Measurements from ENCODE around the gene NAA15.
"Not testable (repeated sequence)": the region's sequence is repeated elsewhere in the genome, so short reads cannot be mapped to it uniquely, and the experiment has no call there.

NAA15 gene

DNA sequence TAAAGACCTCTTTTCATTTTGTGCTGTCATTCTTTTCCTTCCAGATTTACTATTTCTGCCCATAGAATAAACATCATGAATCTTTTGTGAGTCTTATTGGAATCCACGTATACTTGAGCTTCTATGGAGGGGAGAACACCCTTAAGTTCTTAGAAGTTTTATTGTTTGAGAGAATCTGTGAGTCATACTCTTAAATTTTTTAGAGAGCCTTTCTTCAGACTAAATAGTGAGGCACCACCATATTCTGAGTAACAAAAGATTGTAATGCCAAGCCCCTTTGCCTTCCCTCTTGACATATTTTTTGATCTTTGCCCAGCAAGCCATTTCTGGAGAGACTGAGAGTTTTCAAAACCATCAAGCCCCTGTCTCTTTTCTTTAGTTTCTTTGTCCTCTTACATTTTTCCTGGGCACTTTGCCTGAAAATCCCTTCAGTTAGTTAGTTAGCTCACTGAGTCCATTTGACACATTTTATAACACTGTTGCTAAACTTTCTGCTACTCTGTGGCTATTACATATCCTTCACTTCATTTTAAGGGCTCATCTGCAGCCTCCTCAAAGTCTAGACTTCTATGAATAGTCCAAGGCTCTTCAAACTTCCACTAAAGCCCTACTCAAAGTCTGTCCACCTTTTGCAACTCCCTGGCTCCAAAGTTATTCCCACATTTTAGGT is 66.3 kb downstream of the NAA15 start:
- no peak for DNase-seq

- DNase-seq: no peak
Measured at GRCh38 chr4:139368998-139369397, 67.7 kb downstream of the NAA15 start.

- DNase-seq: no peak
Measured at GRCh38 chr4:139374251-139374650, 72.9 kb downstream of the NAA15 start.

DNA sequence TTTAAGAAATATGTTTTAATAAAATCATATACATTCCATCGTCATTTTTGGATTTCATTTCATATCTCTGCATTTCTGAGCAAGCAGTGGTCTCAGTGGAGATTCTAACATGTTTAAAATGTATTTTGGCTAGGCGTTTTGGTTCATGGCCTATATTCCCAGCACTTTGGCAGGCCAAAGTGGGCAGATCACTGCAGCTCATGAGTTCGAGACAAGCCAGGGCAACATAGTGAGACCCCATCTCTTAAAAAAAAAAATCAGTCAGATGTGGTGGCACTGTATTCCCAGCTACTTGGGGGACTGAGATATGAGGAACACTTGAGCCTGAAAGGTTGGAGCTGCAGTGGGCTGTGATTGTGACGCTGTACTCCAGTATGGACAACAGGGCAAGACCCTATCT is 85.1 kb downstream of the NAA15 start:
- no peak for DNase-seq

- no peak for DNase-seq
Measured at GRCh38 chr4:139389102-139389501, 87.8 kb downstream of the NAA15 start.

GRCh38 chr4:139389991-139390390 is 88.7 kb downstream of the NAA15 start:
- DNase-seq: no peak

GRCh38 chr4:139391731-139392130 is 90.4 kb downstream of the NAA15 start:
- no peak for DNase-seq

DNA sequence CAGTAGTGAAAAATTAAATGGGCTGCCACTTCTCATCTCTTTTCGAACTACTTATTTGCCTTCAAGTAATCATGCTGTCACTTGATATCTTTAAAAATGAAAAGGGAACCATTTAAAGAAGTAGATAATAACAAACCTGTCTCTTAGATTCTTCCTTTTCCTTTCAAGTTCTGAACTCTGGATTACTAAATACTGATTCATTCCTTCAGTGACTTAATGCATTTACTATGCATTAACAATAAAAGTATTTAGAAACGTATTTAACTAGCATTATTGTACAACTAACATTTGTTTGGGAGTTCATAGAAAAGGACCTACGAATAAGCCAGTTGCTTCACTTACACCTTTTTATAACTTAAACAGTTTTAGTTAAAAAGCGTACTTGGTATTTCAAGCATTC is 91.5 kb downstream of the NAA15 start:
- no peak for DNase-seq

DNA sequence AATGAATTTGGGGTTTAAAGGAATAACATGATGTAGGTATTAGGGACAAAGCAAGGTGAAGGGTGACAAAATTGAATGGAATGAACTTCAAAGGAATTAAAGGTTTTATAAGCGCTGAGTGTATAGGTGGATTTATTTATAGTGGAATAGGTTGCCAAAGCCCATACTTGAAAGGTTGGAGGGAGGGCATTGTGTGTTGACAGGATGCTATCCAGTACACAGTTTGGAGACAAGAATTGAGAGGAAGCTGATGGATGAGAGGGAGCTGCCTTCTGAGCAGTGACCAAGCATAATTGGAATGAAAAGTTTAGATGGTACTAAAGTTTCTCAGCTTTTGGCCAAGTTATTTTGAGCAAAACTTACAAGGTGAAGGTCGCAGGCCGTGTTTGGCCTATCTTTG is 100.1 kb downstream of the NAA15 start:
- no peak for DNase-seq

DNA sequence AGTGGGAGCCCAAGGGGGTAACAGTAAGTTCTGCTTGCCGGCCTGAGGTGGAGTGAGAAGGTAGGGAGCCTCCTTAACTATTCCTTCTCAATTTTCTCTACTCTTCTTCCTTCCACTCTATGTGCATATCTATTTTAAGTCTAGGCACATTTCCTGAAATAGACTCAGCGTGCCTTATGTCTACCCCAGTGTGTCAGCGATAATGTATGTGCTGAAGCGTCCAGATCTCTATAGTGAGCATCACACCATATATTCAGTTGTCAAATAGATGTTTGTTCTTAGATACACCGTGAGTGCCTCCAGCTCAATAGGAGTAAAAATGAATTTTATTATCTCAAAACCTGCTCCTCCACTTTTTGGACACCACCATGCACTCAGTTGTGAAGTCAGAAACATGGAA is 101.1 kb downstream of the NAA15 start:
- DNase-seq: no peak

GRCh38 chr4:139403462-139403861 is 102.2 kb downstream of the NAA15 start:
- no peak for DNase-seq

GRCh38 chr4:139410312-139410711 is 109.0 kb downstream of the NAA15 start:
- DNase-seq: no peak

GRCh38 chr4:139414671-139415210 is 113.4 kb downstream of the NAA15 start:
- DNase-seq: peak in 3 of 4 experiments; percentile 4 to 11 (median 11)

GRCh38 chr4:139416073-139416673 is 114.9 kb downstream of the NAA15 start:
- DNase-seq: peak; percentile 26 to 77 (median 46)

DNA sequence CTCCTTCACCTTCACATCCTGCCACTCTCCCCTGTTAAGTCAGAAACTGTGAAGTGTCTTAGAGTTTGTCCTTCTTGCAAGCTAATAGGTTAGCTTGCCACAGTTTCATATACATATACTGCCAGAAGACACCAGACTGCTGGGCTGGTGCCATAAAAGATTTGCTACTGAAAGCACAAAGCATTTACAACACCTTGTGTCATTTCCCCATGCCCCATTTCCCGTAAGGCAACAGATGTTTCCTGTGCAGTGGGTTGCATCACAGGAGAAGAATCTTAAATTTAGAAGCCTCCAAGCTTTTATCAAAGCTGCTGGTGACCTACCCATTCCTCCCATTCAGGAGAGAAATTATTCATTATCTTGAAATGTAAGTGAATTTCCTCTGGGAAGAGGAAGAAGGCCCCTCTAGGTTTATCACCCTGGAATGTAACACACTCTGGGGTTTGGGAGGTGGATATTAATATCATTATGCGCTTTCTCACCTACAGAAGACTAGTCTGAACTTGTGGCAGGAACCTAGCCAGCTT is 118.1 kb downstream of the NAA15 start:
- peak; percentile 58 to 77 (median 70) for DNase-seq

DNA sequence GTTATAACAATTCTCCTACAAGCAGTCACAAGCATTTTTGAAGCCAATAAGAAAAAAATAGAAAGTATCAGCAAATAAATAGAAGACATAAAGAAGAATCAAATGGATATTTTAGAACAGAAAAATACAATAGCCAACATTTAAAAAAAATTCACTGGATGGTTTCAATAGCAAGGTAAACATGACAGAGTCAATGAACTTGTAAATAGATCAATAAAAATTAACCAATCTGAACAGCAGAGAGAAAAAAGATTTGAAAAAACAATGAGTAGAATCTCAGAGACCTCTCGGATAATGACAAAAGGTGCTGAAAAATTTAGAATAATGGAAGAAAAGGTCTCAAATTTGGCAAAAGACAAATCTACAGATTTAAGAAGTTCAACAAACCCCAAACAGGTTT is 119.3 kb downstream of the NAA15 start:
- DNase-seq: no peak

DNA sequence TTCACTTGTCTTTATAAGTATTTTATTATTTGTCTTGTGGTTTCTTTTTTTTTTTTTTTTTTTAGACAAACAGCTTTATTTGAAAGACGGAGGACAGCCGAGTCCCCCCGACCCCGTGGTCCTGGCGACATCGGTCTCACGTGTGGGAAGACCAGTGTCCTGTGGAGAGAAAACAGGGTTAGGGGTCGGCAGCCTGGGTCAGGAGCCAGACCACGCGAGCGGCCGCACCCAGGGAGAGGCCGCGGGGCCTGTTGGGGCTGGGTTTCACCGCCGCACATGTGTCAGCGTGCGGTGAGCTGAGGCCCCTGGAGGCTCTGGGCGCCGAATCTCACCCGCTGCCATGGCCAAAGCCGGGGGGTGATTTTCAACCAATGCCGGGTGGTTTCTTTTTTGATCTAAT is 134.8 kb downstream of the NAA15 start:
- no peak for DNase-seq

DNA sequence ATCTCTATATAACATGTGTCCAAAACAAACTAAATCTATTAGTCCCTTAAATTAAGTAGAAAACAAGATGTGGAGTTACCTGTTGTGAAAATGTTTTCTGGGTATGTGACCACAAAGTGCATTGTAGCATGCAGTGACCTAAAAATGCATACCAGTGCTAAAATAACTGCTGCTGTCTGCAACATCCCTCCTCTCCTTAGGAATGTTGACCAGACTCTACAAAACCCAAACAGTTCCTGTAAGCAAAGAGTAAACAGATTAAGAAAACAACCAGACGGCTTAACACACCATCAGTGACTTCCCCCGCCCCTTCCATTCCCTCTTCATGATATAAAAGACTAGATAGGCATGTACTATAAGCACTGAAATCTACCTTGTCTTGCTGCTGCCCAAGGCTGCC is 136.8 kb downstream of the NAA15 start:
- DNase-seq: no peak

DNA sequence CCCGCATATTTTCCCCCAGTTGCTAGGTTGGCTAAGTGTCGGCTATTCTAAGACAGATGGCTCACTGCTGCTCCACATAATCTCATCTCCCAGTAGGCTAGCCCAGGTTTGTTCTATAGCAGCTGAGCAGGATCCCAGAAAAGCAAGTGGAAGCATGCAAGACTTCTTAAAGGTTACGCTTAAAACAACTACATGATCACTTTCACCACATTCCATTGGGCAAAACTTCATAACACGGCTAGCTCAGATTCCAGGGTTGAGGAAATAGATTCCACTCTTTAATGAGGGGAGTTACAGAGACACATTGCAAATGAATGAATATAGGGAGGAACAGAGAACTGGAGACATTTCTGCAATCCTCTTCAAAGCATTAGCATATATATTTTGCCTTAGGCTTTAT is 139.7 kb downstream of the NAA15 start:
- no peak for DNase-seq

- no peak for DNase-seq
Measured at GRCh38 chr4:139443661-139444060, 142.4 kb downstream of the NAA15 start.

- DNase-seq: not testable (repeated sequence)
Measured at GRCh38 chr4:139444881-139445280, 143.6 kb downstream of the NAA15 start.

- peak in 2 of 4 experiments; percentile 14 to 18 for DNase-seq
Measured at GRCh38 chr4:139447078-139447477, 145.8 kb downstream of the NAA15 start.

DNA sequence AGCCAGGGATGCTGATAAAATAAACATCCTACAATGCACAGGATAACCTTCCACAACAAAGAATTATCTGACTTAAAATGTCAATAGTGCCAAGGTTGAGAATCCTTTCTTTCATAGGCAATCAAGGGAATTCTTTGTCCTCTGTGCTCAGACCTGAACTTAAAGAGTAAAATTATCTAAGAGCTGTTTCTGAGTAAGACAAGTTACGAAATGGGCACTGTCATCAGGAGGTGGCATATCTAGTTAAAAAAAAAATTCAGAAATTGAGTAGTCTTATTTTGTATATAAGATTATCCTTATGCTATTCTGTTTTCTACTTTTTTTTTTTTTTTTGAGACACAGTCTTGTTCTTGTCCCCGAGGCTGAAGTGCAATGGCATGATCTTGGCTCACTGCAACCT is 149.3 kb downstream of the NAA15 start:
- peak in 2 of 4 experiments; percentile 5 to 6 for DNase-seq

- no peak for DNase-seq
Measured at GRCh38 chr4:139451997-139452396, 150.7 kb downstream of the NAA15 start.
